ENCODE data around the gene JMJD1C.
A peak's percentile ranks its signal among the peaks of the same experiment; 100 is the strongest.

Gene JMJD1C

GRCh38 chr10:63258920-63259678, 206.7 kb downstream of the JMJD1C start:
- no peaks in the 10 kb centered on the region for H3K9me3 ChIP-seq (ENCODE audit: control insufficient read depth, insufficient read depth, low read length)
- H3K4me3 ChIP-seq (ENCODE audit: low read depth, low read length) = no peak overlapping the region
- peaks cover 89% of the 10 kb centered on the region for H3K36me3 ChIP-seq (ENCODE audit: control insufficient read depth, insufficient read depth, low read length)
- no peak overlapping the region for H3K9ac ChIP-seq (ENCODE audit: low read depth, low read length)
- peaks cover 52% of the 10 kb centered on the region for H3K4me1 ChIP-seq (ENCODE audit: control insufficient read depth, insufficient read depth, low read length)
- H3K27ac ChIP-seq (ENCODE audit: low read depth, low read length) = no peak overlapping the region
- no peaks in the 10 kb centered on the region for H3K27me3 ChIP-seq (ENCODE audit: control insufficient read depth, insufficient read depth, low read length)

DNA sequence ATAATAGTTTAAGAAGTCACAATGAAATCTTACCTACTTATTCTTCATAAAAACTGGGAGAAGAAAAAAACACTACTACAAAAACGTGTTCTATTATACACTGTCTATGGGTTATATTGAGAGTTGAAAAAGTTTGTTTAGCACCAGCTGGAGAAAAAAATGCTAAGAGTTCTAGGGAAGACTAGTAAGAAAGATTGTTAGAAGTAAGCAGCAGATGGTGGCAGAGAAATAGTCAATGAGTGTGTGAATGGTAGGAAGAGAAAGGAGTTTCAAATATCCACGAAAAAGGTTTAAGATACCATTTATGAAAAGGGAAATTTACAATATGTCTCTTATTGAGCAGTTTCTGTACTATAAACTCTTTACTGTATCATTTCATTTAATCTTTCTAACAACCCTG, 208.0 kb downstream of the JMJD1C start:
- H3K4me3 ChIP-seq (ENCODE audit: low read depth, low read length) = no peak overlapping the region

GRCh38 chr10:63256009-63256773, 209.6 kb downstream of the JMJD1C start:
- Histone ChIP-seq H3K4me3 (ENCODE audit: low read depth, low read length) (no peak overlapping the region), H3K9ac (ENCODE audit: low read depth, low read length) (no peak overlapping the region), H3K27ac (ENCODE audit: low read depth, low read length) (no peak overlapping the region), H3K27me3 (ENCODE audit: control insufficient read depth, insufficient read depth, low read length) (no peaks in the 10 kb centered on the region), H3K9me3 (ENCODE audit: control insufficient read depth, insufficient read depth, low read length) (no peaks in the 10 kb centered on the region), H3K36me3 (ENCODE audit: control insufficient read depth, insufficient read depth, low read length) (peaks cover 68% of the 10 kb centered on the region), H3K4me1 (ENCODE audit: control insufficient read depth, insufficient read depth, low read length) (peaks cover 45% of the 10 kb centered on the region)

More for the DNA sequence above, 208.0 kb downstream of the JMJD1C start:
- H3K9me3 ChIP-seq (ENCODE audit: control insufficient read depth, insufficient read depth, low read length) = no peaks in the 10 kb centered on the region
- no peak overlapping the region for H3K27ac ChIP-seq (ENCODE audit: low read depth, low read length)
- peaks cover 48% of the 10 kb centered on the region for H3K4me1 ChIP-seq (ENCODE audit: control insufficient read depth, insufficient read depth, low read length)
- H3K27me3 ChIP-seq (ENCODE audit: control insufficient read depth, insufficient read depth, low read length) = no peaks in the 10 kb centered on the region
- no peak overlapping the region for H3K9ac ChIP-seq (ENCODE audit: low read depth, low read length)
- peaks cover 79% of the 10 kb centered on the region for H3K36me3 ChIP-seq (ENCODE audit: control insufficient read depth, insufficient read depth, low read length)

DNA sequence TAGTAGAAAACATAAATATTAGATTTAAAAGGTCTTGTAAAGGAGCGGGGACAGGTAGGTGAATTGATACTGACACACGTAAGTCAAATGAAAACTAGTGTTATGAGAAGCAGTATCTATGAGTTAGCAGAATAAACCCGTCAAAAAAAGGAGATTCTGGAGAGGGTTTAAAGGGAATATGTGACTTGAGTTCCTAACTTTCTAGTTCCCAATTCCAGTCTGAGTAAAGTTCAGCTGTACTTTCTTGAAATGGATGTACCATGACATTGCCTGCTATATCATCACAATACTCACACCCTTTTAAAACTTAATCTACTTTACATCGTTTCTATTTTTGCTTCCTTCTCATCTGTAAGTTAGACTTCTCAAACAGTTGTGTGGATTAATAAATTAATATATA, 210.5 kb downstream of the JMJD1C start:
- no peak overlapping the region for H3K9ac ChIP-seq (ENCODE audit: low read depth, low read length)
- peaks cover 68% of the 10 kb centered on the region for H3K36me3 ChIP-seq (ENCODE audit: control insufficient read depth, insufficient read depth, low read length)
- no peak overlapping the region for H3K4me3 ChIP-seq (ENCODE audit: low read depth, low read length)
- no peaks in the 10 kb centered on the region for H3K9me3 ChIP-seq (ENCODE audit: control insufficient read depth, insufficient read depth, low read length)
- peaks cover 45% of the 10 kb centered on the region for H3K4me1 ChIP-seq (ENCODE audit: control insufficient read depth, insufficient read depth, low read length)
- H3K27me3 ChIP-seq (ENCODE audit: control insufficient read depth, insufficient read depth, low read length) = no peaks in the 10 kb centered on the region
- H3K27ac ChIP-seq (ENCODE audit: low read depth, low read length) = no peak overlapping the region

DNA sequence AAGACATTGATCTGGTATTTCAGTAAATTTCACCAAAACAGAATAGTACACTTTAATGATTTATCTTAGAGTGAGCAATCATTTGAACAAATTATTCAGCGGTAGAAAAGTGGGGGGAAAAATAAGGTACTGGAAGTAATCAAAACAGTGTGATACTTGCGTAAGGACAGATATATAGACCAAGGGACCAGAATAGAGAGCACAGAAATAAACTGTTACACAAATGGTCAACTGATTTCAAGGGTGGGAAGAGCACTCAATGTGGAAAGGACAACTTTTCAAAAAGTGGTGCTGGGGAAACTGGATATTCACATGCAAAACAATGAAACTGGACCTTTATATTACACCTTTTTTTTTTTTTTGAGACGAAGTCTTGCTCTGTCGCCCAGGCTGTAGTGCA, 212.7 kb downstream of the JMJD1C start:
- peaks cover 23% of the 10 kb centered on the region; the same call in 1 of the 2 replicates for H3K4me1 ChIP-seq (ENCODE audit: control insufficient read depth, insufficient read depth, low read length)
- no peak overlapping the region for H3K27ac ChIP-seq (ENCODE audit: low read depth, low read length)
- H3K9ac ChIP-seq (ENCODE audit: low read depth, low read length) = no peak overlapping the region

GRCh38 chr10:63252095-63252762, 213.5 kb downstream of the JMJD1C start:
- Histone ChIP-seq H3K27me3 (ENCODE audit: control insufficient read depth, insufficient read depth, low read length) (no peaks in the 10 kb centered on the region), H3K36me3 (ENCODE audit: control insufficient read depth, insufficient read depth, low read length) (peaks cover 54% of the 10 kb centered on the region), H3K4me3 (ENCODE audit: low read depth, low read length) (no peak overlapping the region), H3K4me1 (ENCODE audit: control insufficient read depth, insufficient read depth, low read length) (peaks cover 18% of the 10 kb centered on the region; the same call in 1 of the 2 replicates), H3K9me3 (ENCODE audit: control insufficient read depth, insufficient read depth, low read length) (no peaks in the 10 kb centered on the region), H3K27ac (ENCODE audit: low read depth, low read length) (peak overlapping the region; percentile 3), H3K9ac (ENCODE audit: low read depth, low read length) (no peak overlapping the region)

More for the DNA sequence above, 212.7 kb downstream of the JMJD1C start:
- H3K36me3 ChIP-seq (ENCODE audit: control insufficient read depth, insufficient read depth, low read length) = peaks cover 62% of the 10 kb centered on the region
- no peaks in the 10 kb centered on the region for H3K9me3 ChIP-seq (ENCODE audit: control insufficient read depth, insufficient read depth, low read length)
- H3K27me3 ChIP-seq (ENCODE audit: control insufficient read depth, insufficient read depth, low read length) = no peaks in the 10 kb centered on the region
- H3K4me3 ChIP-seq (ENCODE audit: low read depth, low read length) = no peak overlapping the region

DNA sequence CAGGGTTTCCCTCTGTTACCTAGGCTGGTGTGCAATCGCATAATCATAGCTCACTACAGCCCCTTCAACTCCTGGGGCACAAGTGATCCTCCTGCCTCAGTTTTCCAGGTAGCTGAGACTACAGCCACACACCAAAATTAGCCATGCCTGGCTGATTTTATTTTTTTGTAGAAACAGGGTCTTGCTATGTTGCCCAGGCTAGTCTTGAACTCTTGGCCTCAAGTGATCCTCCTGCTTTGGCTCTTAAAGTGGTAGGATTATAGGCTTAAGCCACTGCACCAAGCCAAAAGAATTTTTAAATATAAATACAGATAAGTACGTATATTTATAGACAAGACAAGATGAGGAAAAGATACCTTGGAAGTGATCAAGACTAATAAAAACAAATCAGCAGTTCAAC, 215.7 kb downstream of the JMJD1C start:
- no peak overlapping the region for H3K4me3 ChIP-seq (ENCODE audit: low read depth, low read length)
- H3K27me3 ChIP-seq (ENCODE audit: control insufficient read depth, insufficient read depth, low read length) = no peaks in the 10 kb centered on the region
- H3K27ac ChIP-seq (ENCODE audit: low read depth, low read length) = no peak overlapping the region
- H3K9ac ChIP-seq (ENCODE audit: low read depth, low read length) = no peak overlapping the region
- H3K4me1 ChIP-seq (ENCODE audit: control insufficient read depth, insufficient read depth, low read length) = peaks cover 12% of the 10 kb centered on the region; the same call in 1 of the 2 replicates
- no peaks in the 10 kb centered on the region for H3K9me3 ChIP-seq (ENCODE audit: control insufficient read depth, insufficient read depth, low read length)
- H3K36me3 ChIP-seq (ENCODE audit: control insufficient read depth, insufficient read depth, low read length) = peaks cover 35% of the 10 kb centered on the region

DNA sequence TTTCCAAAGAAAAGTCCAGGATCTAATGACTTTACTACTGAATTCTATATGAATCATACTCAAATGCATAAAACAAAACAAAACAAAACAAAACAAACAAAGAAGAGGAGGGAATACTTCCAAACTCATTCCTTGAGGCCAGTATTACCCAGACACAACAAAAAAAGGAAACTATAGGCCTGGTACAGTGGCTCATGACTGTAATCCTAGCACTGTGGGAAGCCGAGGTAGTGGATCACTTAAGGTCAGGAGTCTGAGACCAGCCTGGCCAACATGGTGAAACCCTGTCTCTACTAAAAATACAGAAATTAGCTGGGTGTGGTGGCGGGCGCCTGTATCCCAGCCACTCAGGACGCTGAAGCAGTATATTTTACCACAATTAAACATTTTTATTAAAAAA, 218.0 kb downstream of the JMJD1C start:
- no peak overlapping the region for H3K27ac ChIP-seq (ENCODE audit: low read depth, low read length)
- H3K36me3 ChIP-seq (ENCODE audit: control insufficient read depth, insufficient read depth, low read length) = peaks cover 29% of the 10 kb centered on the region
- no peaks in the 10 kb centered on the region for H3K9me3 ChIP-seq (ENCODE audit: control insufficient read depth, insufficient read depth, low read length)
- no peak overlapping the region for H3K9ac ChIP-seq (ENCODE audit: low read depth, low read length)
- H3K4me1 ChIP-seq (ENCODE audit: control insufficient read depth, insufficient read depth, low read length) = peaks cover 11% of the 10 kb centered on the region; the same call in 1 of the 2 replicates
- H3K27me3 ChIP-seq (ENCODE audit: control insufficient read depth, insufficient read depth, low read length) = no peaks in the 10 kb centered on the region
- H3K4me3 ChIP-seq (ENCODE audit: low read depth, low read length) = no peak overlapping the region

- Histone ChIP-seq H3K36me3 (ENCODE audit: control insufficient read depth, insufficient read depth, low read length) (peaks cover 28% of the 10 kb centered on the region), H3K27me3 (ENCODE audit: control insufficient read depth, insufficient read depth, low read length) (no peaks in the 10 kb centered on the region), H3K9me3 (ENCODE audit: control insufficient read depth, insufficient read depth, low read length) (no peaks in the 10 kb centered on the region), H3K27ac (ENCODE audit: low read depth, low read length) (no peak overlapping the region), H3K9ac (ENCODE audit: low read depth, low read length) (no peak overlapping the region), H3K4me3 (ENCODE audit: low read depth, low read length) (no peak overlapping the region), H3K4me1 (ENCODE audit: control insufficient read depth, insufficient read depth, low read length) (peaks cover 13% of the 10 kb centered on the region)
Measured at GRCh38 chr10:63246356-63246755, 219.4 kb downstream of the JMJD1C start.

GRCh38 chr10:63241841-63242281, 223.9 kb downstream of the JMJD1C start:
- Histone ChIP-seq H3K4me1 (ENCODE audit: control insufficient read depth, insufficient read depth, low read length) (peaks cover 20% of the 10 kb centered on the region), H3K27me3 (ENCODE audit: control insufficient read depth, insufficient read depth, low read length) (no peaks in the 10 kb centered on the region), H3K27ac (ENCODE audit: low read depth, low read length) (no peak overlapping the region), H3K9me3 (ENCODE audit: control insufficient read depth, insufficient read depth, low read length) (no peaks in the 10 kb centered on the region), H3K9ac (ENCODE audit: low read depth, low read length) (no peak overlapping the region), H3K4me3 (ENCODE audit: low read depth, low read length) (no peak overlapping the region), H3K36me3 (ENCODE audit: control insufficient read depth, insufficient read depth, low read length) (peaks cover 13% of the 10 kb centered on the region)

All from HUES48 (cell line).